PC-9 (cell line): ENCODE data around the gene BTBD19. TPM values are rescaled to one million over a fixed set of nuclear protein-coding genes. Genes with fewer than 3 reads are reported as not detected.
"Not testable (repeated sequence)": the region's sequence is repeated elsewhere in the genome, so short reads cannot be mapped to it uniquely, and the experiment has no call there.

Experiments used
- BruUV-seq: library from RNA; stranded (reverse); fragments of 400-500 nt; replicated peaks from 2 replicates; lab custom pipeline; 2021; lab: Mats Ljungman, UMichigan
- CTCF ChIA-PET: fragments of 300-600 bp; sonication (Branson Sonifier 250); formaldehyde crosslinking; loops from one replicate; lab custom pipeline; 2022; ENCODE audit warnings: antibody characterized with exemption; lab: Charles Lee
- POLR2A ChIA-PET: fragments of 300-600 bp; sonication (Branson Sonifier 250); formaldehyde crosslinking; loops from one replicate; lab custom pipeline; 2022; ENCODE audit warnings: antibody characterized with exemption; ENCODE audit not compliant: unreplicated experiment; lab: Charles Lee
- DNase-seq, 2 experiments: peaks; one replicate each; pipeline versions ENCODE4 v3.0.0 to v3.0.0-alpha.2; 2015 to 2022; ENCODE audit warnings: mixed read lengths in 1 of 2
- H2AFZ ChIP-seq: fragments of 200-600 bp; sonication (generic); 2 replicates; pipeline ENCODE4 v1.8.1; 2017; ENCODE audit warnings: antibody characterized with exemption
- H3F3A ChIP-seq: fragments of 200-600 bp; sonication (generic); 2 replicates; pipeline ENCODE4 v1.8.1; 2017; ENCODE audit warnings: antibody characterized with exemption, mild to moderate bottlenecking, low read depth; ENCODE audit not compliant: insufficient read depth
- H3K27ac ChIP-seq: fragments of 200-600 bp; sonication (generic); 2 replicates; pipeline ENCODE4 v1.6.1; 2016; ENCODE audit warnings: mixed run types
- H3K27me3 ChIP-seq: fragments of 200-600 bp; sonication (generic); 2 replicates; pipeline ENCODE4 v1.6.1; 2016; ENCODE audit warnings: low read depth, mixed run types; ENCODE audit not compliant: insufficient read depth
- H3K36me3 ChIP-seq: fragments of 200-600 bp; sonication (generic); 2 replicates; pipeline ENCODE4 v1.6.1; 2016; ENCODE audit warnings: low read depth, mixed run types
- H3K4me1 ChIP-seq: fragments of 200-600 bp; sonication (generic); replicated peaks from 2 replicates; pipeline ENCODE4 v1.6.1; 2016; ENCODE audit warnings: mixed run types; ENCODE audit not compliant: insufficient read depth
- H3K4me2 ChIP-seq: fragments of 200-600 bp; sonication (generic); 2 replicates; pipeline ENCODE4 v1.6.1; 2017; ENCODE audit warnings: mixed run types
- H3K4me3 ChIP-seq: fragments of 200-600 bp; sonication (generic); 2 replicates; pipeline ENCODE4 v1.6.1; 2016; ENCODE audit warnings: mixed run types
- H3K79me2 ChIP-seq: fragments of 200-600 bp; sonication (generic); 2 replicates; pipeline ENCODE4 v1.6.1; 2017; ENCODE audit warnings: low read depth, mixed run types
- H3K9me2 ChIP-seq: fragments of 200-600 bp; sonication (generic); 2 replicates; pipeline ENCODE4 v1.8.1; 2017; ENCODE audit warnings: mild to moderate bottlenecking; ENCODE audit not compliant: insufficient read depth
- H3K9me3 ChIP-seq: fragments of 200-600 bp; sonication (generic); 2 replicates; pipeline ENCODE4 v1.8.1; 2016; ENCODE audit warnings: low read depth; ENCODE audit not compliant: insufficient read depth
- H4K20me1 ChIP-seq: fragments of 200-600 bp; sonication (generic); 2 replicates; pipeline ENCODE4 v1.8.1; 2017; ENCODE audit not compliant: insufficient read depth
- EZH2 ChIP-seq: fragments of 200-600 bp; sonication (generic); IDR thresholded peaks from 2 replicates; pipeline ENCODE4 v1.8.0; 2017; ENCODE audit warnings: antibody characterized with exemption, low read depth
- intact Hi-C: fragments of 100-400 bp; cut with micrococcal nuclease; formaldehyde crosslinking; loops from one replicate; pipeline ENCODE4 v1.10.0; 2022; ENCODE audit not compliant: unreplicated experiment
- total RNA-seq: library from RNA; stranded (reverse); gene quantifications from 2 replicates; pipeline ENCODE4 v1.2.3, GENCODE V29; 2021
- TF ChIP-seq, protein P1 (sequence below): fragments of 200-600 bp; sonication (generic); conservative IDR thresholded peaks from 2 replicates; pipeline ENCODE4 v1.6.1; 2017; ENCODE audit warnings: mixed run types, antibody characterized with exemption, mild to moderate bottlenecking, moderate library complexity

Gene BTBD19
- total RNA-seq, 1 experiment from 2014 or later, result 6.2 TPM

DNA sequence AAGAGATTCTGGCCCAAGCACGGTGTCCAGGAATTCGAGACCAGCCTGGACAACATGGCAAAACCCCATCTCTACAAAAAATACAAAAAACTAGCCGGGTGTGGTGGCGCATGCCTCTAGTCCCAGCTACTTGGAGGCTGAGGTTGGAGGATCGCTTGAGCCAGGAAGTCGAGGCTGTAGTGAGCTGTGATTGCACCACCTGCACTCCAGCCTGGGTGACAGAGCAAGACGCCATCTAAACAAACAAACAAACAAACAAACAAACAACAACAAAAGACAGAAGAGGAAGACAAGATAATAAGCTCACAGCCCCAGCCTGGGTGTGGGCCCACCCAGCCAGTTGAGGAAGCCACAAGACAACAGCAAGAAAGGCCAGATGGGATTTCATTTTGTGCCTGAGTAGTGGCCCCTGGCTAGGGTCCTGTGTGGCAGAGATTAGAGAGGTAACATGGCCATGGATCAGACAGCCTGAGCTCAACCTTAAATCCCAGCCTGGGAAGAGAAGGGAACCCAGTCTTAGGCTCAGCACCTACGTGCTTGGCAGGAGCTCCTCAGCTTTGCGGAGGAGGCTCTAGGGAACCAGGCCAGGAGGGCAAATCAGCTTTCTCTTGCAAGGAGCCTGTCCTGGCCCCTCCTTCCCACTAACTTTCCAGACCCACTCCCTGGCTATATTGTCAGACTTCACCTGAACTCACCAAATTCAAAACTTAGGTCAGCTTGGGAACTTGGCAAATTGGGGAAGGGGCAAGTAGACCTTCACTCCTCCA lies 15.4 kb upstream of the BTBD19 start:
- ChIA-PET CTCF (interaction anchor here (0.5 to 1.7 kb wide), 16 partner anchors 17 to 1547 kb away, joined by 3 to 19 read pairs (median 3); partner anchors contain the start of genes HECTD3, TOE1 and UROD), POLR2A (interaction anchor here (0.6 to 1.0 kb wide), 5 partner anchors 26 to 762 kb away, joined by 3 to 26 read pairs (median 7); no protein-coding TSS in a partner anchor)
- no peak overlapping the region for H3K4me3 ChIP-seq
- H3K36me3 ChIP-seq, result no peaks in the 10 kb centered on the region
- H3K27me3 ChIP-seq, result no peaks in the 10 kb centered on the region
- H3K27ac ChIP-seq, result peak overlapping the region; percentile 36; the same call in 1 of the 2 replicates
- intact Hi-C loops, result loop anchor here (2.0 kb wide), 3 partner anchors 44 to 508 kb away; partner anchors contain the start of gene HECTD3
- no peaks in the 10 kb centered on the region for H3K79me2 ChIP-seq
- no peak overlapping the region for H2AFZ ChIP-seq
- H3K4me1 ChIP-seq, result peaks cover 13% of the 10 kb centered on the region
- no peaks in the 10 kb centered on the region for H3K9me2 ChIP-seq
- H3K4me2 ChIP-seq, result peak overlapping the region; percentile 38; the same call in 1 of the 2 replicates
- no peak for DNase-seq
- H3K9me3 ChIP-seq, result no peaks in the 10 kb centered on the region
- BruUV-seq, result no TSS peak
- H4K20me1 ChIP-seq, result no peaks in the 10 kb centered on the region
- peaks cover 26% of the 10 kb centered on the region; the same call in 1 of the 2 replicates for H3F3A ChIP-seq
- no peak for TF ChIP-seq EZH2
- TF ChIP-seq, protein P1, sequence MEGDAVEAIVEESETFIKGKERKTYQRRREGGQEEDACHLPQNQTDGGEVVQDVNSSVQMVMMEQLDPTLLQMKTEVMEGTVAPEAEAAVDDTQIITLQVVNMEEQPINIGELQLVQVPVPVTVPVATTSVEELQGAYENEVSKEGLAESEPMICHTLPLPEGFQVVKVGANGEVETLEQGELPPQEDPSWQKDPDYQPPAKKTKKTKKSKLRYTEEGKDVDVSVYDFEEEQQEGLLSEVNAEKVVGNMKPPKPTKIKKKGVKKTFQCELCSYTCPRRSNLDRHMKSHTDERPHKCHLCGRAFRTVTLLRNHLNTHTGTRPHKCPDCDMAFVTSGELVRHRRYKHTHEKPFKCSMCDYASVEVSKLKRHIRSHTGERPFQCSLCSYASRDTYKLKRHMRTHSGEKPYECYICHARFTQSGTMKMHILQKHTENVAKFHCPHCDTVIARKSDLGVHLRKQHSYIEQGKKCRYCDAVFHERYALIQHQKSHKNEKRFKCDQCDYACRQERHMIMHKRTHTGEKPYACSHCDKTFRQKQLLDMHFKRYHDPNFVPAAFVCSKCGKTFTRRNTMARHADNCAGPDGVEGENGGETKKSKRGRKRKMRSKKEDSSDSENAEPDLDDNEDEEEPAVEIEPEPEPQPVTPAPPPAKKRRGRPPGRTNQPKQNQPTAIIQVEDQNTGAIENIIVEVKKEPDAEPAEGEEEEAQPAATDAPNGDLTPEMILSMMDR, result no peak

DNA sequence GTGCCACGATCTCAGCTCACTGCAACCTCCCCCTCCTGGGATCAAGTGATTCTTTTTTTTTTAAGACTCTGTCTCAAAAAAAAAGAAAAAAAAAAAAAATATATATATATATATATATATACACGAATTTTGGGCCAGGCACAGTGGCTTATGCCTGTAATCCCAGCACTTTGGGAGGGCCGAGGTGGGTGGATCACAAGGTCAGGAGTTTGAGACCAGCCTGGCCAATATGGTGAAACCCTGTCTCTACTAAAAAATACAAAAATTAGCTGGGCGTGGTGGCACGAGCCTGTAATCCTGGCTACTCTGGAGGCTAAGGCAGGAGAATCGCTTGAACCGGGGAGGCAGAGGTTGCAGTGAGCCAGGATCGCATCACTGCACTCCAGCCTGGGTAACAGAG lies 10.4 kb upstream of the BTBD19 start:
- not testable (repeated sequence) for DNase-seq
- peaks cover 31% of the 10 kb centered on the region for H3K4me1 ChIP-seq

GRCh38 chr1:44798481-44799365 lies 9.6 kb upstream of the BTBD19 start:
- Histone ChIP-seq H3K36me3 (no peaks in the 10 kb centered on the region; the same call in 1 of the 2 replicates), H3K27ac (peak overlapping the region; percentile 58; the same call in 1 of the 2 replicates), H3K79me2 (peaks cover 22% of the 10 kb centered on the region), H3K4me3 (no peak overlapping the region; the same call in 1 of the 2 replicates), H4K20me1 (no peaks in the 10 kb centered on the region), H3K9me3 (no peaks in the 10 kb centered on the region), H3K4me2 (peak overlapping the region; percentile 94; the same call in 1 of the 2 replicates), H3K9me2 (no peaks in the 10 kb centered on the region), H2AFZ (no peak overlapping the region), H3K27me3 (no peaks in the 10 kb centered on the region), H3K4me1 (peaks cover 32% of the 10 kb centered on the region), H3F3A (peaks cover 51% of the 10 kb centered on the region)
- no peak for DNase-seq
- BruUV-seq, result no TSS peak
- ChIA-PET POLR2A (interaction anchor here (0.8 kb wide), 1 partner anchor 19 kb away, joined by 5 read pairs; no protein-coding TSS in a partner anchor), CTCF (interaction anchor here (0.6 to 1.5 kb wide), 4 partner anchors 10 to 558 kb away, joined by 3 to 4 read pairs (median 4); partner anchors contain the start of gene BTBD19)
- intact Hi-C loops, result no loop called here
- TF ChIP-seq, protein P1, result no peak
- no peak for TF ChIP-seq EZH2

More for the DNA sequence above, 10.4 kb upstream of the BTBD19 start:
- H3K36me3 ChIP-seq, H3K4me3 ChIP-seq, H3K9me2 ChIP-seq, POLR2A ChIA-PET, H3K27ac ChIP-seq, H4K20me1 ChIP-seq, H3K27me3 ChIP-seq, BruUV-seq, H3K9me3 ChIP-seq, H3K4me2 ChIP-seq, CTCF ChIA-PET, H2AFZ ChIP-seq, intact Hi-C loops: not testable (repeated sequence)
- Histone ChIP-seq H3K79me2 (peaks cover 22% of the 10 kb centered on the region), H3F3A (peaks cover 49% of the 10 kb centered on the region; the same call in 1 of the 2 replicates)
